Prostate gland (tissue), 2 donors: Measurements from ENCODE around the gene CRYBB1. TPM values are rescaled to one million over a fixed set of nuclear protein-coding genes. Genes with fewer than 3 reads are reported as not detected.

Experiments
- DNase-seq: peaks from one replicate; pipeline ENCODE4 v3.0.0-alpha.2; 2019; ENCODE audit warnings: low spot score
- H3K27ac ChIP-seq, 2 donors: fragments of 200-600 bp; sonication (generic); 2 replicates each; pipeline ENCODE4 v1.5.1; 2017 to 2019
- H3K27me3 ChIP-seq: fragments of 200-600 bp; sonication (generic); replicated peaks from 2 replicates; pipeline ENCODE4 v1.5.1; 2019; ENCODE audit not compliant: insufficient read depth
- H3K36me3 ChIP-seq, 2 donors: fragments of 200-600 bp; sonication (generic); 1 replicate in 1 of 2; 2 replicates in 1 of 2; pipeline versions ENCODE4 v1.5.1 to v1.8.1; 2017 to 2019
- H3K4me1 ChIP-seq: fragments of 200-600 bp; sonication (generic); replicated peaks from 2 replicates; pipeline ENCODE4 v1.5.1; 2019
- H3K4me3 ChIP-seq, 2 donors: fragments of 200-600 bp; sonication (generic); 2 replicates each; pipeline ENCODE4 v1.5.1; 2017 to 2019
- H3K9me3 ChIP-seq: fragments of 200-600 bp; sonication (generic); 2 replicates; pipeline ENCODE4 v1.5.1; 2017
- CTCF ChIP-seq, 4 experiments: fragments of 200-600 bp in 2 of 4; fragments of 450-650 bp in 2 of 4; sonication (generic) in 2 of 4; IDR thresholded peaks; 1 replicate in 3 of 4; 2 replicates in 1 of 4; pipeline ENCODE4 v1.5.1; 2016 to 2019; ENCODE audit warnings: antibody characterized with exemption in 4 of 4, mild to moderate bottlenecking in 2 of 4, moderate library complexity in 2 of 4
- POLR2A ChIP-seq: fragments of 450-650 bp; IDR thresholded peaks from one replicate; pipeline ENCODE4 v1.6.1; 2016; ENCODE audit warnings: antibody characterized with exemption, mild to moderate bottlenecking
- POLR2AphosphoS5 ChIP-seq: sonication (generic); formaldehyde crosslinking; IDR thresholded peaks from one replicate; pipeline ENCODE4 v1.6.1; 2017; ENCODE audit warnings: antibody characterized with exemption
- WGBS: methylation state at CpG from one replicate; pipeline ENCODE4 v1.1.5; 2018; 5-methylcytosine and 5-hydroxymethylcytosine counted together
- intact Hi-C: fragments of 100-400 bp; cut with DNase I; formaldehyde crosslinking; loops from one replicate; pipeline ENCODE4 v1.14.2; 2022
- total RNA-seq, 2 donors: library from RNA; depleted of rRNA; stranded (reverse); fragments of >200 nt; gene quantifications; one replicate each; pipeline ENCODE4 v1.1.0, GENCODE V29; 2016

The CRYBB1 gene
- total RNA-seq, 2 donors from 2014 or later = 0.36 TPM; not detected in 1

- peak; percentile 28 for DNase-seq
- peak overlapping the region in 1 of 2 donors; percentile 17 for H3K27ac ChIP-seq
- peaks cover 10% of the 10 kb centered on the region for H3K4me1 ChIP-seq
- H3K36me3 ChIP-seq = no peaks in the 10 kb centered on the region
- intact Hi-C loops = no loop called here
- no peaks in the 10 kb centered on the region for H3K27me3 ChIP-seq
- TF ChIP-seq CTCF (IDR thresholded peaks at IDR 0.05) = no peak
- no peak for TF ChIP-seq POLR2A
- TF ChIP-seq POLR2AphosphoS5 = peak; percentile 3
- H3K4me3 ChIP-seq = no peak overlapping the region
- H3K9me3 ChIP-seq = no peaks in the 10 kb centered on the region
- 18% methylated on average over 10 of the region's 10 CpGs for WGBS
Measured at GRCh38 chr22:26570115-26570514, 47.7 kb downstream of the CRYBB1 start.

DNA sequence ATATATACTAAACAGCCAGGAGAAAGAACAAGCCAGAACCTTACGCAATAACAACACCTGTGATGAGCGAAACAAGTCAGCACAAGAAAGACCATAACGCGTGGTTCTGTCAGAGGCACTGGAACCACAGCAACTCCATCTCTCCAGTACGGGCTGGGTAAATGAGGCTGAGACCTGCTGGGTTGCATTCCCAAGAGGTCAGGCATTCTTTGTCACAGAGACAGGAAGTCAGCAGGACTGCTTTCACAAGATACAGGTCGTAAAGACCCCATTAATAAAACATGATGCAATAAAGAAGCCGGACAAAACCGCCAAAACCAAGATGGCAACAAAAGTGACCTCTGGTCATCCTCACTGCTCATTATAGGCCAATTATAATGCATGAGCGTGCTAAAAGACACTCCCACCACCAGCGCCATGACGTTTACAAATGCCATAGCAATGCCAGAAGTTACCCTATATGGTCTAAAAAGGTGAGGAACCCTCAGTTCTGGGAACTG is 49.6 kb downstream of the CRYBB1 start:
- Histone ChIP-seq H3K36me3 (no peaks in the 10 kb centered on the region), H3K9me3 (no peaks in the 10 kb centered on the region), H3K4me3 (no peak overlapping the region), H3K27me3 (no peaks in the 10 kb centered on the region), H3K4me1 (peaks cover 5% of the 10 kb centered on the region), H3K27ac (peak overlapping the region; percentile 65 to 68)
- peak; percentile 86 for DNase-seq
- WGBS = 38% methylated on average over 11 of the region's 11 CpGs
- intact Hi-C loops = no loop called here
- no peak for TF ChIP-seq CTCF (IDR thresholded peaks at IDR 0.05)
- TF ChIP-seq POLR2AphosphoS5 = peak; percentile 93

DNA sequence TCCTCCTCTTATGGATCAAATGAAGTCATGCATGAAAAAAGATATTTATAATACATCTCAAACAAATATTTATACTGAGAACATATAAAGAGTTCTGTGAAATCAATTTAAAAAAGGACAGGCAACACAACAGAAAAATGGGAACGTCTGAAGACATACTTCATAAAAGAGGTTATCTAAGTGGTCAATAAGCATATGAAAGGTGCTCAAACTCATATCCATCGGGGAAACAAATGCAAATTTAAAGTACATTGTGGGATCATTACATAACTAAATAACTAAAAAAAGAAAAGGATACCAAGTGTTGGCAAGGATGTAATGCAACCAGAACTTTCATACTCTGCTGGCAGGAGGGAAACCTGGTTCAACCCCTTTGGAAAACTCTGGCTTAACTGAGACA is 50.2 kb downstream of the CRYBB1 start:
- TF ChIP-seq POLR2AphosphoS5 (no peak), POLR2A (no peak), CTCF (IDR thresholded peaks at IDR 0.05) (no peak)
- WGBS = 40% methylated on average over 2 of the region's 2 CpGs
- H3K4me1 ChIP-seq = peaks cover 5% of the 10 kb centered on the region
- peak overlapping the region; percentile 48 to 68 for H3K27ac ChIP-seq
- no peak overlapping the region for H3K4me3 ChIP-seq
- H3K9me3 ChIP-seq = no peaks in the 10 kb centered on the region
- no peak for DNase-seq
- intact Hi-C loops = no loop called here
- H3K36me3 ChIP-seq = no peaks in the 10 kb centered on the region
- H3K27me3 ChIP-seq = no peaks in the 10 kb centered on the region

GRCh38 chr22:26566994-26567393 is 50.8 kb downstream of the CRYBB1 start:
- no peaks in the 10 kb centered on the region for H3K36me3 ChIP-seq
- intact Hi-C loops = no loop called here
- no peak for DNase-seq
- peaks cover 5% of the 10 kb centered on the region for H3K4me1 ChIP-seq
- no peaks in the 10 kb centered on the region for H3K9me3 ChIP-seq
- peak overlapping the region; percentile 48 to 68 for H3K27ac ChIP-seq
- no peaks in the 10 kb centered on the region for H3K27me3 ChIP-seq
- TF ChIP-seq POLR2AphosphoS5 (no peak), POLR2A (no peak), CTCF (IDR thresholded peaks at IDR 0.05) (no peak)
- 97% methylated on average over 3 of the region's 3 CpGs for WGBS
- no peak overlapping the region for H3K4me3 ChIP-seq

DNA sequence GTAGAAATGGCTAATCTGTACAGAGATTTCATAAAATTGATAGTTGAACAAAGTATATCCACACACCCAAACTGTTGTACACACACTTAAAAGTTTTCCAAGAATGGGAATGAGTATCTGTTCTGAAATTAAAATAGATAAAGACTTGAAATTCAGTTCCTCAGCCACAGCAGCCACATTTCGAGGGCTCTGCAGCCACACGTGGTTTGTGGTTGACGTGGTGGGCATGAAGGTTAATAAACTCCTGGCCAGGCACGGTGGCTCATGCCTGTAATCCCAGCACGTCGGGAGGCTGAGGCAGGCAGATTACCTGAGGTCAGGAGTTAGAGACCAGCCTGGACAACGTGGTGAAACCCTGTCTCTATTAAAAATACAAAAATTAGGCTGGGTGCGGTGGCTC is 51.9 kb downstream of the CRYBB1 start:
- Histone ChIP-seq H3K27me3 (no peaks in the 10 kb centered on the region), H3K4me3 (no peak overlapping the region), H3K9me3 (no peaks in the 10 kb centered on the region), H3K27ac (peak overlapping the region; percentile 13 to 58), H3K4me1 (peaks cover 5% of the 10 kb centered on the region), H3K36me3 (no peaks in the 10 kb centered on the region)
- intact Hi-C loops = no loop called here
- no peak for DNase-seq
- TF ChIP-seq POLR2AphosphoS5 (no peak), POLR2A (no peak), CTCF (IDR thresholded peaks at IDR 0.05) (no peak)
- WGBS = 84% methylated on average over 8 of the region's 8 CpGs
